HCT116 (cell line): Measurements from ENCODE around the gene OR6B1. TPM values are rescaled to one million over a fixed set of nuclear protein-coding genes. Genes with fewer than 3 reads are reported as not detected.

Experiments used
- ATAC-seq: fragments of 200-7000 bp; cut with Tn5 transposase; 2 replicates; pipeline ENCODE4 v1.9.1; 2020; ENCODE audit warnings: mild to moderate bottlenecking, moderate library complexity
- Bru-seq: library from RNA; stranded (reverse); fragments of 400-500 nt; gene quantifications from one replicate; lab custom pipeline; 2021; lab: Mats Ljungman, UMichigan
- BruChase-seq, 2 experiments: library from RNA; stranded (reverse); fragments of 400-500 nt; gene quantifications; one replicate each; lab custom pipeline; 2021; lab: Mats Ljungman, UMichigan
- BruUV-seq: library from RNA; stranded (reverse); fragments of 400-500 nt; replicated peaks from 2 replicates; lab custom pipeline; 2021; lab: Mats Ljungman, UMichigan
- CTCF ChIA-PET: fragments of 300-600 bp; sonication (Branson Sonifier 250); formaldehyde crosslinking; loops from one replicate; lab custom pipeline; 2021; ENCODE audit warnings: antibody characterized with exemption; lab: Charles Lee
- POLR2A ChIA-PET: fragments of 300-600, 350-600 bp; sonication (Branson Sonifier 250); formaldehyde crosslinking; loops from one replicate; lab custom pipeline; 2021; ENCODE audit warnings: antibody characterized with exemption; lab: Charles Lee
- RAD21 ChIA-PET, 2 experiments: fragments of 300-600 bp; sonication (Branson Sonifier 250); formaldehyde crosslinking; loops; one replicate each; lab custom pipeline; 2023; ENCODE audit warnings: low total read pairs in 2 of 2; ENCODE audit not compliant: uncharacterized antibody in 2 of 2, unreplicated experiment in 2 of 2, low non-redundant PET in 1 of 2; lab: Charles Lee
- DNase-seq: peaks from one replicate; pipeline ENCODE4 v3.0.0-alpha.2; 2010; ENCODE audit warnings: low read depth, low spot score
- H2AFZ ChIP-seq: fragments of 200-600 bp; shearing (Covaris generic), sonication (generic); 2 replicates; pipeline ENCODE4 v1.6.1; 2017; ENCODE audit warnings: low read depth, mixed run types, mixed read lengths, antibody characterized with exemption, low read length; ENCODE audit not compliant: poor library complexity, severe bottlenecking
- H3K27ac ChIP-seq: 2 replicates; pipeline ENCODE4 v1.5.1; 2012; ENCODE audit warnings: low read depth, low read length
- H3K27me3 ChIP-seq: fragments of 200-600 bp; sonication (generic); 2 replicates; pipeline ENCODE4 v1.6.1; 2016; ENCODE audit warnings: mixed run types, low read length, mixed read lengths; ENCODE audit not compliant: insufficient read depth
- H3K36me3 ChIP-seq, 2 experiments: fragments of 200-500 bp in 1 of 2; fragments of 200-600 bp in 1 of 2; sonication (Bioruptor generic) in 1 of 2; sonication (generic) in 1 of 2; 2 replicates each; pipeline versions ENCODE4 v1.5.1 to v1.6.1; 2014 to 2016; ENCODE audit warnings: low read length in 2 of 2, inconsistent platforms in 1 of 2, mixed read lengths in 1 of 2, mixed run types in 1 of 2; ENCODE audit not compliant: insufficient read depth in 2 of 2, control insufficient read depth in 1 of 2
- H3K4me1 ChIP-seq, 2 experiments: fragments of 200-600 bp in 1 of 2; sonication (generic) in 1 of 2; 2 replicates each; pipeline versions ENCODE4 v1.5.1 to v1.6.1; 2012 to 2017; ENCODE audit warnings: low read length in 2 of 2, inconsistent platforms in 1 of 2, mild to moderate bottlenecking in 1 of 2, mixed read lengths in 1 of 2, mixed run types in 1 of 2, moderate library complexity in 1 of 2; ENCODE audit not compliant: insufficient read depth in 2 of 2, control insufficient read depth in 1 of 2
- H3K4me2 ChIP-seq: fragments of 200-600 bp; sonication (generic); 2 replicates; pipeline ENCODE4 v1.6.1; 2017; ENCODE audit warnings: mixed run types, low read length, mixed read lengths
- H3K4me3 ChIP-seq, 2 experiments: fragments of 200-600 bp in 1 of 2; sonication (generic) in 1 of 2; replicated peaks in 1 of 2; 2 replicates each; pipeline ENCODE4 v1.5.1; 2011 to 2016; ENCODE audit warnings: low read length in 2 of 2, control low read depth in 1 of 2, low read depth in 1 of 2, mild to moderate bottlenecking in 1 of 2, mixed read lengths in 1 of 2, mixed run types in 1 of 2
- H3K79me2 ChIP-seq: fragments of 200-600 bp; sonication (generic); 2 replicates; pipeline ENCODE4 v1.6.1; 2017; ENCODE audit warnings: mild to moderate bottlenecking, mixed run types, low read length, moderate library complexity, mixed read lengths; ENCODE audit not compliant: insufficient read depth
- H3K9ac ChIP-seq: fragments of 200-600 bp; sonication (generic); 2 replicates; pipeline ENCODE4 v1.6.1; 2016; ENCODE audit warnings: low read length, mixed read lengths
- H3K9me2 ChIP-seq: fragments of 200-600 bp; sonication (generic), shearing (Covaris generic); 2 replicates; pipeline ENCODE4 v1.6.1; 2017; ENCODE audit warnings: mixed run types, mild to moderate bottlenecking, moderate library complexity; ENCODE audit not compliant: insufficient read depth
- H3K9me3 ChIP-seq, 2 experiments: fragments of 200-500 bp in 1 of 2; fragments of 200-600 bp in 1 of 2; sonication (Bioruptor generic) in 1 of 2; sonication (generic) in 1 of 2; 2 replicates each; pipeline ENCODE4 v1.6.1; 2014 to 2017; ENCODE audit warnings: low read length in 2 of 2, mixed read lengths in 2 of 2, inconsistent platforms in 1 of 2, low read depth in 1 of 2, mild to moderate bottlenecking in 1 of 2, mixed run types in 1 of 2, moderate library complexity in 1 of 2; ENCODE audit not compliant: control insufficient read depth in 1 of 2, insufficient read depth in 1 of 2
- H4K20me1 ChIP-seq: fragments of 200-600 bp; sonication (generic), shearing (Covaris generic); 2 replicates; pipeline ENCODE4 v1.6.1; 2017; ENCODE audit warnings: mixed run types, mild to moderate bottlenecking, moderate library complexity; ENCODE audit not compliant: insufficient read depth
- ELF1 ChIP-seq: IDR thresholded peaks from 2 replicates; pipeline ENCODE4 v1.6.1; 2012; ENCODE audit warnings: low read depth, borderline replicate concordance
- EZH2phosphoT487 ChIP-seq: fragments of 200-600 bp; IDR thresholded peaks from 2 replicates; pipeline ENCODE4 v1.6.1; 2018; ENCODE audit warnings: antibody characterized with exemption, borderline replicate concordance
- FOSL1 ChIP-seq: IDR thresholded peaks from 2 replicates; pipeline ENCODE4 v1.6.1; 2012; ENCODE audit warnings: low read depth
- JUND ChIP-seq: IDR thresholded peaks from 2 replicates; pipeline ENCODE4 v1.6.1; 2012
- RAD21 ChIP-seq: IDR thresholded peaks from 2 replicates; pipeline ENCODE4 v1.6.1; 2012; ENCODE audit warnings: low read depth, mild to moderate bottlenecking
- TCF7L2 ChIP-seq: IDR thresholded peaks from 2 replicates; pipeline ENCODE4 v1.7.0; 2011; ENCODE audit warnings: borderline replicate concordance, inconsistent platforms; ENCODE audit not compliant: insufficient read depth, insufficient read length; ENCODE audit errors: extremely low read depth
- intact Hi-C: fragments of 100-400 bp; cut with micrococcal nuclease; formaldehyde crosslinking; loops from 2 replicates; pipeline ENCODE4 v1.10.0; 2022
- long read RNA-seq: library from polyadenylated mRNA; unstranded; transcript quantifications from one replicate; pipeline ENCODE4 v2.0.0, GENCODE V29; 2021; ENCODE audit not compliant: unreplicated experiment
- polyA plus RNA-seq: library from polyadenylated mRNA; unstranded; fragments of >200 nt; gene quantifications from 2 replicates; pipeline ENCODE4 v1.2.1, GENCODE V29; 2012; ENCODE audit warnings: missing spikeins
- total RNA-seq: library from RNA; stranded (reverse); gene quantifications from one replicate; pipeline ENCODE4 v1.2.1, GENCODE V29; 2021; ENCODE audit not compliant: unreplicated experiment
- TF ChIP-seq, protein P1 (sequence below): IDR thresholded peaks from 2 replicates; pipeline ENCODE4 v1.6.1; 2012; ENCODE audit warnings: low read depth

OR6B1 gene
- total RNA-seq (not detected), Bru-seq, nascent RNA (not detected), BruChase-seq, experiment 1, labeled RNA remaining after a 6-hour chase (not detected), BruChase-seq, experiment 2, labeled RNA remaining after a 2-hour chase (not detected)
- not detected in 2 replicates for polyA plus RNA-seq
- long read RNA-seq, result 0 reads

DNA sequence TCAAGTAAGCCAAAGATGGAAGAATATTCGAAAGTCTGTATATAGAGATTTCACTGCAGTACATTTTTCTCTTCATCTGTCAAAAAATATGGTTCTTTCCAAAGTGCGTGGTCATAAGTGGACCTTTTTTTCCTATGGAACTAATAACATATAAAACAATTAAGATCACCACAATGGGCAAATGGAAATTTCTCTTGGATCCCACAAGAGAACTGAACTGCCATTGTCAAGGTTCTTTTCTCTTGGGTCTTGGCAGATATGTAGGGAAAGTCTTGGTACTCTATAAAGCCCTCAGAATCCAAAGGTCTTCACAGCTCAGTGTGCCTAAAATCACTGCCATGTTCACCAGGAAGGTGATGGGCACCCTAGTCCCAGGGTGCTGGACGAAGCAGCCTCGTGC, at the start of gene OR6B1:
TSS of gene OR6B1 (plus strand) at position 301 of the 400 bp plus-strand sequence. CDS start 3,677 bp downstream, outside the sequence.
- no peaks in the 10 kb centered on the region for H3K9me3 ChIP-seq
- H3K4me2 ChIP-seq, result no peak within 1 kb of the TSS
- ChIA-PET RAD21 (no interaction called here), CTCF (no interaction called here), POLR2A (no interaction called here)
- DNase-seq (no peak), ATAC-seq (no peak)
- H3K9ac ChIP-seq, result no peak within 1 kb of the TSS
- H2AFZ ChIP-seq, result no peak within 1 kb of the TSS
- H3K36me3 ChIP-seq, result no peaks in the 10 kb centered on the region
- H3K4me3 ChIP-seq, result no peak within 1 kb of the TSS
- no peaks in the 10 kb centered on the region for H3K27me3 ChIP-seq
- no peaks in the 10 kb centered on the region for H3K79me2 ChIP-seq
- no peaks in the 10 kb centered on the region for H3K4me1 ChIP-seq
- H4K20me1 ChIP-seq, result no peaks in the 10 kb centered on the region
- no peak within 1 kb of the TSS for H3K27ac ChIP-seq
- intact Hi-C loops, result no loop called here
- TF ChIP-seq, protein P1, sequence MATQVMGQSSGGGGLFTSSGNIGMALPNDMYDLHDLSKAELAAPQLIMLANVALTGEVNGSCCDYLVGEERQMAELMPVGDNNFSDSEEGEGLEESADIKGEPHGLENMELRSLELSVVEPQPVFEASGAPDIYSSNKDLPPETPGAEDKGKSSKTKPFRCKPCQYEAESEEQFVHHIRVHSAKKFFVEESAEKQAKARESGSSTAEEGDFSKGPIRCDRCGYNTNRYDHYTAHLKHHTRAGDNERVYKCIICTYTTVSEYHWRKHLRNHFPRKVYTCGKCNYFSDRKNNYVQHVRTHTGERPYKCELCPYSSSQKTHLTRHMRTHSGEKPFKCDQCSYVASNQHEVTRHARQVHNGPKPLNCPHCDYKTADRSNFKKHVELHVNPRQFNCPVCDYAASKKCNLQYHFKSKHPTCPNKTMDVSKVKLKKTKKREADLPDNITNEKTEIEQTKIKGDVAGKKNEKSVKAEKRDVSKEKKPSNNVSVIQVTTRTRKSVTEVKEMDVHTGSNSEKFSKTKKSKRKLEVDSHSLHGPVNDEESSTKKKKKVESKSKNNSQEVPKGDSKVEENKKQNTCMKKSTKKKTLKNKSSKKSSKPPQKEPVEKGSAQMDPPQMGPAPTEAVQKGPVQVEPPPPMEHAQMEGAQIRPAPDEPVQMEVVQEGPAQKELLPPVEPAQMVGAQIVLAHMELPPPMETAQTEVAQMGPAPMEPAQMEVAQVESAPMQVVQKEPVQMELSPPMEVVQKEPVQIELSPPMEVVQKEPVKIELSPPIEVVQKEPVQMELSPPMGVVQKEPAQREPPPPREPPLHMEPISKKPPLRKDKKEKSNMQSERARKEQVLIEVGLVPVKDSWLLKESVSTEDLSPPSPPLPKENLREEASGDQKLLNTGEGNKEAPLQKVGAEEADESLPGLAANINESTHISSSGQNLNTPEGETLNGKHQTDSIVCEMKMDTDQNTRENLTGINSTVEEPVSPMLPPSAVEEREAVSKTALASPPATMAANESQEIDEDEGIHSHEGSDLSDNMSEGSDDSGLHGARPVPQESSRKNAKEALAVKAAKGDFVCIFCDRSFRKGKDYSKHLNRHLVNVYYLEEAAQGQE, result no peak
- TF ChIP-seq EZH2phosphoT487 (no peak), ELF1 (no peak), JUND (no peak), FOSL1 (no peak), RAD21 (no peak), TCF7L2 (no peak)
- TF ChIP-seq, all 23 proteins: peak for 0
- H3K9me2 ChIP-seq, result no peaks in the 10 kb centered on the region
- no TSS peak for BruUV-seq
